ENCODE results near the gene KLK5.

DNA sequence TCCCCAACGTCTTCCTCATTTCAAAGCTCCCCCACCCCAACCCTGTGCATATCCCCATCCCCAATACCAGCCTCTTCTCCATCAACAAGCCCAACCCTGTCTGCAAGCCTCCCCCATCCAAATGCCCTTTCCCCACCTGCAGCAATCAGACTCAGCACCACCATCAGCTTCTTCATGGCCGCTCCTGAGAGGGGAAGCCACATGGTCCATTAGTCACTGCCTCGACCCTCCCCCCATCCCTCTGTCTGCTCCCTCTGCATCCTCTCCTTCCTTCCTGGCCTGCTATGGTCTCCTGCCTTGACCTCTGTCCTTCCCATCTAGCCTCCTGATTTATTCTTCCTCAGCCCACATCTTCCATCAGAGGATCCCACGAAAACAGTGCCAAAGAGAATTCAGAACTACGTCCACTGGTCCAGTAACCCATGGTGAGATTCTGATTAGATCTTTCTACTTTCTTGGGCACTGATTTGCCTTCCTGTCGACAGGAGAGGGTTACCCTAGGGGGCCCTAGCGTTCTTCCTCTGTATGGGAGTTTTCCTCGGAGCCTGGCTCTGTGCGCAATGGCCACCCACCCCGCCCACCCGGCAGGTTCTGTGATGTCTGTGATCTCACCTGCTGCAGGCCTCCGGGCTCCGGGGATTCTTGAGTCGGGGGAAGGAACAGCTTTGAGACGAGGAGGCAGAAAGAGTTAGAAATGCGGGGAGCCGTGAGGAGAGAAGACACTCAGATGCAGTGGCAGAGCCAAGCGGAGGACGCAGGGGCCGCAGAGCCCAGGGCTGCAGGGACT, 15.3 kb upstream of the KLK5 start:
- TF ChIP-seq POLR2A (IDR thresholded peaks at IDR 0.05) (no peak), CTCF (IDR thresholded peaks at IDR 0.05) (no peak)
